ENCODE results near the gene UCHL1. TPM values are rescaled to one million over a fixed set of nuclear protein-coding genes. Genes with fewer than 3 reads are reported as not detected.

Gene UCHL1
- total RNA-seq (2021; ENCODE audit: unreplicated experiment): 0.74 TPM
- 0.53 TPM for polyA plus RNA-seq (2012; ENCODE audit: insufficient read length)
- percentile 11 among the genes with signal in this experiment for Bru-seq, nascent RNA
- not detected for BruChase-seq, experiment 1, labeled RNA remaining after a 2-hour chase
- BruChase-seq, experiment 2, labeled RNA remaining after a 6-hour chase: percentile 14 among the genes with signal in this experiment
- long read RNA-seq: 0 reads

GRCh38 chr4:41256740-41257256 is at the start of gene UCHL1:
TSS of gene UCHL1 (plus strand) at chr4:41256928. CDS start at chr4:41256977, 49 bp downstream.
- Histone ChIP-seq H3K9me3 (ENCODE audit: control insufficient read depth, insufficient read depth, low read depth, low read length) (no peaks in the 10 kb centered on the region), H3K27ac (ENCODE audit: low read length) (no peak within 1 kb of the TSS), H3K36me3 (ENCODE audit: control insufficient read depth, insufficient read depth, low read length) (no peaks in the 10 kb centered on the region), H3K4me3 (ENCODE audit: low read depth in 2 of 2, low read length in 2 of 2) (peak within 1 kb of the TSS; percentile 27 to 39), H3K27me3 (ENCODE audit: control insufficient read depth, insufficient read depth, low read length) (peaks cover 2% of the 10 kb centered on the region; the same call in 1 of the 2 replicates), H3K4me1 (ENCODE audit: control insufficient read depth, insufficient read depth, low read length) (no peaks in the 10 kb centered on the region)
- ATAC-seq: no peak
- TF ChIP-seq TCF7L2 (IDR thresholded peaks at IDR 0.05; ENCODE audit: low read depth, low read length) (no peak), REST (IDR thresholded peaks at IDR 0.05; ENCODE audit: insufficient read depth in 1 of 2, low read depth in 2 of 2, low read length in 1 of 2) (no peak), SIN3A (IDR thresholded peaks at IDR 0.05; ENCODE audit: borderline replicate concordance, insufficient read depth, low read depth, low read length) (no peak), POLR2AphosphoS5 (IDR thresholded peaks at IDR 0.05; ENCODE audit: low read depth, low read length) (no peak)
- in situ Hi-C loops (cut with HindIII; ENCODE audit: low pct_unique_long_range_greater_than_20kb, low sequenced_read_pairs) (no loop called here), intact Hi-C loops (cut with micrococcal nuclease; ENCODE audit: unreplicated experiment) (no loop called here)
- ChIA-PET CTCF (no interaction called here), POLR2A (no interaction called here)
- no peak for DNase-seq (ENCODE audit: low read depth, low spot score)
- no TSS peak for BruUV-seq (replicated peaks)

- in situ Hi-C loops (cut with HindIII; ENCODE audit: low pct_unique_long_range_greater_than_20kb, low sequenced_read_pairs) (no loop called here), intact Hi-C loops (cut with micrococcal nuclease; ENCODE audit: unreplicated experiment) (loop anchor here (10.0 kb wide), 1 partner anchor 63 kb away; no protein-coding TSS in a partner anchor)
- ATAC-seq (no peak), DNase-seq (ENCODE audit: low read depth, low spot score) (no peak)
- no TSS peak for BruUV-seq (replicated peaks)
- ChIA-PET POLR2A (no interaction called here), CTCF (interaction anchor here (0.7 kb wide), 1 partner anchor 14 kb away, joined by 3 read pairs; no protein-coding TSS in a partner anchor)
- H3K27ac ChIP-seq (ENCODE audit: low read length): no peak overlapping the region
- H3K9me3 ChIP-seq (ENCODE audit: control insufficient read depth, insufficient read depth, low read depth, low read length): no peaks in the 10 kb centered on the region
- H3K4me1 ChIP-seq (ENCODE audit: control insufficient read depth, insufficient read depth, low read length): peaks cover 50% of the 10 kb centered on the region
- TF ChIP-seq REST (IDR thresholded peaks at IDR 0.05; ENCODE audit: insufficient read depth in 1 of 2, low read depth in 2 of 2, low read length in 1 of 2) (no peak), TCF7L2 (IDR thresholded peaks at IDR 0.05; ENCODE audit: low read depth, low read length) (no peak), POLR2AphosphoS5 (IDR thresholded peaks at IDR 0.05; ENCODE audit: low read depth, low read length) (no peak), SIN3A (IDR thresholded peaks at IDR 0.05; ENCODE audit: borderline replicate concordance, insufficient read depth, low read depth, low read length) (no peak)
- TF ChIP-seq, protein P1, sequence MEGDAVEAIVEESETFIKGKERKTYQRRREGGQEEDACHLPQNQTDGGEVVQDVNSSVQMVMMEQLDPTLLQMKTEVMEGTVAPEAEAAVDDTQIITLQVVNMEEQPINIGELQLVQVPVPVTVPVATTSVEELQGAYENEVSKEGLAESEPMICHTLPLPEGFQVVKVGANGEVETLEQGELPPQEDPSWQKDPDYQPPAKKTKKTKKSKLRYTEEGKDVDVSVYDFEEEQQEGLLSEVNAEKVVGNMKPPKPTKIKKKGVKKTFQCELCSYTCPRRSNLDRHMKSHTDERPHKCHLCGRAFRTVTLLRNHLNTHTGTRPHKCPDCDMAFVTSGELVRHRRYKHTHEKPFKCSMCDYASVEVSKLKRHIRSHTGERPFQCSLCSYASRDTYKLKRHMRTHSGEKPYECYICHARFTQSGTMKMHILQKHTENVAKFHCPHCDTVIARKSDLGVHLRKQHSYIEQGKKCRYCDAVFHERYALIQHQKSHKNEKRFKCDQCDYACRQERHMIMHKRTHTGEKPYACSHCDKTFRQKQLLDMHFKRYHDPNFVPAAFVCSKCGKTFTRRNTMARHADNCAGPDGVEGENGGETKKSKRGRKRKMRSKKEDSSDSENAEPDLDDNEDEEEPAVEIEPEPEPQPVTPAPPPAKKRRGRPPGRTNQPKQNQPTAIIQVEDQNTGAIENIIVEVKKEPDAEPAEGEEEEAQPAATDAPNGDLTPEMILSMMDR (IDR thresholded peaks at IDR 0.05): no peak
- no peaks in the 10 kb centered on the region for H3K27me3 ChIP-seq (ENCODE audit: control insufficient read depth, insufficient read depth, low read length)
- H3K4me3 ChIP-seq (ENCODE audit: low read depth in 2 of 2, low read length in 2 of 2): no peak overlapping the region
- H3K36me3 ChIP-seq (ENCODE audit: control insufficient read depth, insufficient read depth, low read length): no peaks in the 10 kb centered on the region
Observed at GRCh38 chr4:41207291-41207831, 49.4 kb upstream of the UCHL1 start.
